Measurements from ENCODE around the gene RASGRF2.

- TF ChIP-seq CTCF (IDR thresholded peaks at IDR 0.05; ENCODE audit: control extremely low read depth in 1 of 3, insufficient read depth in 1 of 3, low read depth in 1 of 3, low read length in 3 of 3), result no peak
- no peak for TF ChIP-seq CREB1 (IDR thresholded peaks at IDR 0.05)
- TF ChIP-seq CEBPB (IDR thresholded peaks at IDR 0.05; ENCODE audit: low read depth, low read length), result no peak
- no peak for TF ChIP-seq CBX5 (IDR thresholded peaks at IDR 0.05; ENCODE audit: low read depth, low read length)
Observed at GRCh38 chr5:81177061-81177460, 216.9 kb downstream of the RASGRF2 start.

Measured in H1 (cell line).